GM19438 (cell line): Measurements from ENCODE around the gene ABHD8.
A peak's percentile ranks its signal among the peaks of the same experiment; 100 is the strongest.

Source experiments
- ATAC-seq: cut with Tn5 transposase; IDR thresholded peaks from one replicate; pipeline ENCODE4 v1.9.1; 2021; ENCODE audit warnings: low read depth; ENCODE audit not compliant: unreplicated experiment

Gene ABHD8

GRCh38 chr19:17266975-17267788 is 36.0 kb downstream of the ABHD8 start, which contains the start of gene BABAM1:
TSS of gene BABAM1 (plus strand) at chr19:17267443. CDS start at chr19:17268807, 1,364 bp downstream.
- ATAC-seq = peak; percentile 92

- no peak for ATAC-seq
Observed at GRCh38 chr19:17266589-17266974, 36.6 kb downstream of the ABHD8 start.

- ATAC-seq = no peak
Observed at GRCh38 chr19:17266026-17266425, 37.2 kb downstream of the ABHD8 start.

GRCh38 chr19:17264641-17264979 is 38.6 kb downstream of the ABHD8 start, which contains the start of gene USHBP1:
TSS of gene USHBP1 (minus strand) at chr19:17264745. CDS start at chr19:17264299, 446 bp downstream.
- no peak for ATAC-seq

GRCh38 chr19:17263712-17264640 is 39.2 kb downstream of the ABHD8 start:
- no peak for ATAC-seq

GRCh38 chr19:17262557-17262956 is 40.7 kb downstream of the ABHD8 start:
- ATAC-seq = no peak

GRCh38 chr19:17260842-17261325 is 42.3 kb downstream of the ABHD8 start:
- ATAC-seq = peak; percentile 83

GRCh38 chr19:17259934-17260333 is 43.3 kb downstream of the ABHD8 start:
- ATAC-seq = no peak

- ATAC-seq = no peak
Observed at GRCh38 chr19:17259118-17259780, 44.0 kb downstream of the ABHD8 start.

- ATAC-seq = no peak
Observed at GRCh38 chr19:17256130-17256529, 47.1 kb downstream of the ABHD8 start.

- ATAC-seq = no peak
Observed at GRCh38 chr19:17255150-17255621, 48.0 kb downstream of the ABHD8 start.

GRCh38 chr19:17254636-17255035 is 48.6 kb downstream of the ABHD8 start:
- ATAC-seq = no peak

GRCh38 chr19:17249887-17250548 is 53.2 kb downstream of the ABHD8 start:
- ATAC-seq = no peak

- no peak for ATAC-seq
Observed at GRCh38 chr19:17248011-17248776, 55.0 kb downstream of the ABHD8 start.

- ATAC-seq = no peak
Observed at GRCh38 chr19:17246681-17247425, 56.4 kb downstream of the ABHD8 start.

- ATAC-seq = no peak
Observed at GRCh38 chr19:17245535-17245984, 57.7 kb downstream of the ABHD8 start, which contains the start of gene NR2F6. TSS of gene NR2F6 (minus strand) at chr19:17245919. CDS start at chr19:17245220, 699 bp downstream.

- ATAC-seq = no peak
Observed at GRCh38 chr19:17244618-17245534, 58.3 kb downstream of the ABHD8 start.
